ENCODE measurements around the gene AGAP1. TPM values are rescaled to one million over a fixed set of nuclear protein-coding genes. Genes with fewer than 3 reads are reported as not detected.

The AGAP1 gene
- total RNA-seq, 1 donor from 2014 or later = 54.7 TPM

DNA sequence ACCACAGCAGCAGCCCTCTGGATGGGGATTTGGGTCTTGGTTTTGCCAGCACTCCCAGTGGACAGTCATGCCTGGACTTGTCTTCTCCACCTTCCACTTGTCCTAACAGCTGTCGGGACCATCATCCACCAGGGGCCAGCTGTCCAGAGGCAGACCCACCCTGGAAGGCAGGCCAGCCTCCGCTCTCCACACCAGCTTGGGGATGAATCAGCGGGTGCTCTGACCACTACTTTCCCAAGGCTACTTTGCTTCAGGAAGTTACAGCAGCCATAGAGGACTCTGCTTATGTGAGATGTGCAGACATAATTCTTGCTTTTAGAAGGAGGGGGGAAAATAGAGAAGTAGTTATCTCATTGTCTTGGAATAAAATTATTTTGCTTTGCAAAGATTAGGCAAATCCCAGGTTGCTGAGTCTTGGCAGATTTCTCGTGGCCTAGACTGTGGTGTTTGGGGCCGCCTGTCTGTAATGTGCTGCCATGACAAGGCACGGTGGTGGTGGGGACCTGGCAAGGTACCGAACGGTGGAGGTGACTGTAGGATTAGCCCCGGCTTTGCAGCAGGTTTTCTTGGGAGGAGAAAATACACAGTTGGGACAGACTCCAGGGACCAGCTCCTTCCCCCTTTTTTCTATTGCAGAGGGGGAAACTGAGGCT is 148.7 kb downstream of the AGAP1 start:
- Mint-ChIP-seq H3K9me3 (no peaks in the 10 kb centered on the region), H3K4me1 (peaks cover 64% of the 10 kb centered on the region), H3K27ac (ENCODE audit: unreplicated experiment) (peak overlapping the region; percentile 75), H3K27me3 (ENCODE audit: low read depth) (no peaks in the 10 kb centered on the region), H3K36me3 (ENCODE audit: low read depth) (no peaks in the 10 kb centered on the region), H3K4me3 (no peak overlapping the region)
- TF ChIP-seq, protein P1, sequence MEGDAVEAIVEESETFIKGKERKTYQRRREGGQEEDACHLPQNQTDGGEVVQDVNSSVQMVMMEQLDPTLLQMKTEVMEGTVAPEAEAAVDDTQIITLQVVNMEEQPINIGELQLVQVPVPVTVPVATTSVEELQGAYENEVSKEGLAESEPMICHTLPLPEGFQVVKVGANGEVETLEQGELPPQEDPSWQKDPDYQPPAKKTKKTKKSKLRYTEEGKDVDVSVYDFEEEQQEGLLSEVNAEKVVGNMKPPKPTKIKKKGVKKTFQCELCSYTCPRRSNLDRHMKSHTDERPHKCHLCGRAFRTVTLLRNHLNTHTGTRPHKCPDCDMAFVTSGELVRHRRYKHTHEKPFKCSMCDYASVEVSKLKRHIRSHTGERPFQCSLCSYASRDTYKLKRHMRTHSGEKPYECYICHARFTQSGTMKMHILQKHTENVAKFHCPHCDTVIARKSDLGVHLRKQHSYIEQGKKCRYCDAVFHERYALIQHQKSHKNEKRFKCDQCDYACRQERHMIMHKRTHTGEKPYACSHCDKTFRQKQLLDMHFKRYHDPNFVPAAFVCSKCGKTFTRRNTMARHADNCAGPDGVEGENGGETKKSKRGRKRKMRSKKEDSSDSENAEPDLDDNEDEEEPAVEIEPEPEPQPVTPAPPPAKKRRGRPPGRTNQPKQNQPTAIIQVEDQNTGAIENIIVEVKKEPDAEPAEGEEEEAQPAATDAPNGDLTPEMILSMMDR (conservative IDR thresholded peaks at IDR 0.05) = no peak
- DNase-seq (ENCODE audit: low read depth, low spot score) = no peak

GRCh38 chr2:235643680-235644511 is 150.1 kb downstream of the AGAP1 start:
- H3K4me1 Mint-ChIP-seq = peaks cover 55% of the 10 kb centered on the region
- H3K9me3 Mint-ChIP-seq = no peaks in the 10 kb centered on the region
- H3K27ac Mint-ChIP-seq (ENCODE audit: unreplicated experiment) = no peak overlapping the region
- TF ChIP-seq, protein P1 (conservative IDR thresholded peaks at IDR 0.05) = no peak
- H3K4me3 Mint-ChIP-seq = no peak overlapping the region
- H3K36me3 Mint-ChIP-seq (ENCODE audit: low read depth) = no peaks in the 10 kb centered on the region
- no peak for DNase-seq (ENCODE audit: low read depth, low spot score)
- no peaks in the 10 kb centered on the region for H3K27me3 Mint-ChIP-seq (ENCODE audit: low read depth)

DNA sequence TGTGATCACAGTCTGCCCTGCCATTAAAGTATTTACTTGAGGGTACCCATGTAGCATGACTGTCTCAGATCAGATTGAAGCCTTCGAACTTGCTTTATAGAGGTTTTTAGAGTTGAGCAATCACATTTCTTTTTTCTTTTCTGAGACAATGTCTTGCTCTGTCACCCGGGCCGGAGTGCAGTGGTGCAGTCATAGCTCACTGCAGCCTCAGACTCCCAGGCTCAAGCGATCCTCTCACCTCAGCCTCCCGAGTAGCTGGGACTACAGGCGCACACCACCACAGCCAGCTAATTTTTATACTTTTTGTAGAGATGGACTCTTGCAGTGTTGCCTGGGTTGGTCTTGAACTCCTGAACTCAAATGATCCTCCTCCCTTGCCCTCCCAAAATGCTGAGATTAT is 153.4 kb downstream of the AGAP1 start:
- Mint-ChIP-seq H3K36me3 (ENCODE audit: low read depth) (no peaks in the 10 kb centered on the region), H3K27ac (ENCODE audit: unreplicated experiment) (no peak overlapping the region), H3K4me3 (no peak overlapping the region), H3K9me3 (no peaks in the 10 kb centered on the region), H3K4me1 (peaks cover 40% of the 10 kb centered on the region), H3K27me3 (ENCODE audit: low read depth) (no peaks in the 10 kb centered on the region)
- no peak for DNase-seq (ENCODE audit: low read depth, low spot score)
- TF ChIP-seq, protein P1 (conservative IDR thresholded peaks at IDR 0.05) = no peak

DNA sequence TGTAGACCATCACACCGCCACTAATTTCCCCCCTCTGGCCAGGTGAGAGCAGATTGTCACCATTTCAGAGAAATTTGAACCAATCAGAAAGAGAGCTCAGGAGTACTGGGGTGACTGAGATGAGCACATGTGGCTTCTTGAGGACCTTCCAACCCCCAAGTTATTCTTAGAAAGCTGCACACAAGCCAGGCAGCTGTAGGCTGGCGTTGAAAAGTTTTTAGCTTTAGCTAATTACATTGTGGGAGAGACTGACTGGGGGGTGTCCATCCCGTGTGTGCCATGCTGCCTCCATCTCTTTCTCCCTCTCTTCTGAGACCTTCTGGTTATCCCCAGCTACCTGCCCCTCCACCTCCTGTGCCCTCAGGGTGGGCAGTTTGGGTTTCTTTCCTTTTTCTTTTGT is 154.0 kb downstream of the AGAP1 start:
- TF ChIP-seq, protein P1 (conservative IDR thresholded peaks at IDR 0.05) = no peak
- DNase-seq (ENCODE audit: low read depth, low spot score) = no peak
- Mint-ChIP-seq H3K27ac (ENCODE audit: unreplicated experiment) (no peak overlapping the region), H3K36me3 (ENCODE audit: low read depth) (no peaks in the 10 kb centered on the region), H3K4me3 (no peak overlapping the region), H3K27me3 (ENCODE audit: low read depth) (no peaks in the 10 kb centered on the region), H3K4me1 (peaks cover 38% of the 10 kb centered on the region), H3K9me3 (no peaks in the 10 kb centered on the region)

- Mint-ChIP-seq H3K4me1 (peaks cover 39% of the 10 kb centered on the region), H3K27ac (ENCODE audit: unreplicated experiment) (no peak overlapping the region), H3K4me3 (no peak overlapping the region), H3K9me3 (no peaks in the 10 kb centered on the region), H3K36me3 (ENCODE audit: low read depth) (no peaks in the 10 kb centered on the region), H3K27me3 (ENCODE audit: low read depth) (no peaks in the 10 kb centered on the region)
- TF ChIP-seq, protein P1 (conservative IDR thresholded peaks at IDR 0.05) = no peak
- DNase-seq (ENCODE audit: low read depth, low spot score) = no peak
Observed at GRCh38 chr2:235649418-235649817, 155.6 kb downstream of the AGAP1 start.

Measured in neural crest cell (in vitro differentiated cells).